ENCODE data around the gene NUPR2. TPM values are rescaled to one million over a fixed set of nuclear protein-coding genes. Genes with fewer than 3 reads are reported as not detected.

NUPR2 gene
- total RNA-seq, 1 donor from 2014 or later: not detected

- no peaks in the 10 kb centered on the region for H3K4me1 ChIP-seq
- no peaks in the 10 kb centered on the region for H3F3A ChIP-seq (ENCODE audit: low read depth)
- no peaks in the 10 kb centered on the region for H4K20me1 ChIP-seq (ENCODE audit: low read depth)
- no peaks in the 10 kb centered on the region for H3K9me3 ChIP-seq (ENCODE audit: low read depth)
- no peaks in the 10 kb centered on the region for H3K79me2 ChIP-seq (ENCODE audit: low read depth)
- no peaks in the 10 kb centered on the region for H3K36me3 ChIP-seq
- Mint-ChIP-seq H3K27ac (no peak overlapping the region), H3K36me3 (no peaks in the 10 kb centered on the region), H3K4me1 (no peaks in the 10 kb centered on the region), H3K4me3 (no peak overlapping the region), H3K27me3 (ENCODE audit: insufficient read depth, low read depth) (no peaks in the 10 kb centered on the region), H3K9me3 (peaks cover 13% of the 10 kb centered on the region)
- H2AFZ ChIP-seq (replicated peaks): no peak overlapping the region
- H3K4me2 ChIP-seq: no peak overlapping the region
- H3K4me3 ChIP-seq: no peak overlapping the region
- no peak for TF ChIP-seq EZH2phosphoT487 (IDR thresholded peaks at IDR 0.05)
- TF ChIP-seq, protein P1, sequence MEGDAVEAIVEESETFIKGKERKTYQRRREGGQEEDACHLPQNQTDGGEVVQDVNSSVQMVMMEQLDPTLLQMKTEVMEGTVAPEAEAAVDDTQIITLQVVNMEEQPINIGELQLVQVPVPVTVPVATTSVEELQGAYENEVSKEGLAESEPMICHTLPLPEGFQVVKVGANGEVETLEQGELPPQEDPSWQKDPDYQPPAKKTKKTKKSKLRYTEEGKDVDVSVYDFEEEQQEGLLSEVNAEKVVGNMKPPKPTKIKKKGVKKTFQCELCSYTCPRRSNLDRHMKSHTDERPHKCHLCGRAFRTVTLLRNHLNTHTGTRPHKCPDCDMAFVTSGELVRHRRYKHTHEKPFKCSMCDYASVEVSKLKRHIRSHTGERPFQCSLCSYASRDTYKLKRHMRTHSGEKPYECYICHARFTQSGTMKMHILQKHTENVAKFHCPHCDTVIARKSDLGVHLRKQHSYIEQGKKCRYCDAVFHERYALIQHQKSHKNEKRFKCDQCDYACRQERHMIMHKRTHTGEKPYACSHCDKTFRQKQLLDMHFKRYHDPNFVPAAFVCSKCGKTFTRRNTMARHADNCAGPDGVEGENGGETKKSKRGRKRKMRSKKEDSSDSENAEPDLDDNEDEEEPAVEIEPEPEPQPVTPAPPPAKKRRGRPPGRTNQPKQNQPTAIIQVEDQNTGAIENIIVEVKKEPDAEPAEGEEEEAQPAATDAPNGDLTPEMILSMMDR (IDR thresholded peaks at IDR 0.05): no peak
- no peak for TF ChIP-seq EZH2 (IDR thresholded peaks at IDR 0.05)
- H3K27me3 ChIP-seq: no peaks in the 10 kb centered on the region
- H3K9ac ChIP-seq: no peak overlapping the region
- H3K27ac ChIP-seq: no peak overlapping the region
- DNase-seq (ENCODE audit: low spot score): no peak
Measured at GRCh38 chr7:56127241-56127975, 11.2 kb upstream of the NUPR2 start.

DNA sequence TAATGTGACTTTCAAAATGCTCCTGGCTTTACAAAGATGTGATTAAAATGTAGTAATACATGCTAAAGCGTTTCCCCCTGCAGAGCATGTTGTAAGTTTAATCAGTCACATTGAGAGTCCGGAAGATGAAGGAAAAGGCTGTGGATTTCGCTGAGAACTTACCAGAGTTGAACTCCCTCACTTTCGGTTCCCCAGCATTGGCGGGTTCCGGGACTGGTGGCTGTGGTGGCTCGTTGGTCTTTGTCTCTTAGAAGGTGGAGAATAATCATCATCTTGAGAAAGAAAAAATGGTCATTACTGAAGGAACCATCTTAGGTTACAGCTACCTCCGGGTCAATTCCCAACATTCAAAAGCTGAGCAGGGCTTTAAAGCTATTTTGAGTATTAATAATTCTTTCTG, 9.6 kb upstream of the NUPR2 start:
- Histone ChIP-seq H3K9ac (no peak overlapping the region), H3K27me3 (no peaks in the 10 kb centered on the region), H3K4me2 (no peak overlapping the region), H3K9me3 (ENCODE audit: low read depth) (no peaks in the 10 kb centered on the region), H4K20me1 (ENCODE audit: low read depth) (no peaks in the 10 kb centered on the region), H2AFZ (replicated peaks) (no peak overlapping the region), H3K79me2 (ENCODE audit: low read depth) (no peaks in the 10 kb centered on the region), H3K36me3 (no peaks in the 10 kb centered on the region), H3K27ac (no peak overlapping the region), H3F3A (ENCODE audit: low read depth) (no peaks in the 10 kb centered on the region), H3K4me3 (no peak overlapping the region), H3K4me1 (no peaks in the 10 kb centered on the region)
- DNase-seq (ENCODE audit: low spot score): no peak
- Mint-ChIP-seq H3K9me3 (peaks cover 11% of the 10 kb centered on the region), H3K36me3 (no peaks in the 10 kb centered on the region), H3K4me3 (no peak overlapping the region), H3K27ac (no peak overlapping the region), H3K27me3 (ENCODE audit: insufficient read depth, low read depth) (peaks cover 3% of the 10 kb centered on the region), H3K4me1 (no peaks in the 10 kb centered on the region)
- TF ChIP-seq EZH2 (IDR thresholded peaks at IDR 0.05): no peak
- TF ChIP-seq, protein P1 (IDR thresholded peaks at IDR 0.05): no peak
- no peak for TF ChIP-seq EZH2phosphoT487 (IDR thresholded peaks at IDR 0.05)

GRCh38 chr7:56124981-56125380, 8.8 kb upstream of the NUPR2 start:
- H3K4me1 Mint-ChIP-seq: no peaks in the 10 kb centered on the region
- H3K9me3 ChIP-seq (ENCODE audit: low read depth): no peaks in the 10 kb centered on the region
- H4K20me1 ChIP-seq (ENCODE audit: low read depth): no peaks in the 10 kb centered on the region
- H3K27me3 ChIP-seq: no peaks in the 10 kb centered on the region
- no peak overlapping the region for H3K4me3 Mint-ChIP-seq
- H3K9ac ChIP-seq: no peak overlapping the region
- no peaks in the 10 kb centered on the region for H3F3A ChIP-seq (ENCODE audit: low read depth)
- DNase-seq (ENCODE audit: low spot score): no peak
- no peak overlapping the region for H3K4me2 ChIP-seq
- H3K27me3 Mint-ChIP-seq (ENCODE audit: insufficient read depth, low read depth): peaks cover 3% of the 10 kb centered on the region
- no peak overlapping the region for H2AFZ ChIP-seq (replicated peaks)
- TF ChIP-seq EZH2 (IDR thresholded peaks at IDR 0.05) (no peak), EZH2phosphoT487 (IDR thresholded peaks at IDR 0.05) (no peak)
- TF ChIP-seq, protein P1 (IDR thresholded peaks at IDR 0.05): no peak
- no peak overlapping the region for H3K27ac Mint-ChIP-seq
- peaks cover 14% of the 10 kb centered on the region for H3K9me3 Mint-ChIP-seq
- H3K36me3 Mint-ChIP-seq: no peaks in the 10 kb centered on the region
- no peaks in the 10 kb centered on the region for H3K4me1 ChIP-seq
- H3K36me3 ChIP-seq: no peaks in the 10 kb centered on the region
- no peak overlapping the region for H3K4me3 ChIP-seq
- H3K27ac ChIP-seq: no peak overlapping the region
- no peaks in the 10 kb centered on the region for H3K79me2 ChIP-seq (ENCODE audit: low read depth)

All from neural progenitor cell (in vitro differentiated cells).